ENCODE results near the gene ARHGEF10L. TPM values are rescaled to one million over a fixed set of nuclear protein-coding genes. Genes with fewer than 3 reads are reported as not detected.

The ARHGEF10L gene
- polyA plus RNA-seq, 1 donor: 85.1 TPM

- no CpG with 5 or more reads among the region's 5 CpGs for WGBS (ENCODE audit: insufficient coverage, low lambda C conversion rate)
- Histone ChIP-seq H3K27me3 (ENCODE audit: control insufficient read depth, insufficient read depth, low read length) (no peaks in the 10 kb centered on the region), H3K36me3 (ENCODE audit: control insufficient read depth, insufficient read depth, low read length) (peaks cover 93% of the 10 kb centered on the region), H3K4me1 (ENCODE audit: control insufficient read depth, insufficient read depth, low read length) (no peaks in the 10 kb centered on the region), H3K9me3 (ENCODE audit: control insufficient read depth, low read depth, low read length) (no peaks in the 10 kb centered on the region), H3K27ac (ENCODE audit: low read length) (no peak overlapping the region), H3K4me3 (ENCODE audit: low read length) (no peak overlapping the region)
- no peak for DNase-seq
Measured at GRCh38 chr1:17635276-17635675, 95.8 kb downstream of the ARHGEF10L start.

GRCh38 chr1:17635811-17636210, 96.3 kb downstream of the ARHGEF10L start:
- WGBS (ENCODE audit: insufficient coverage, low lambda C conversion rate): no CpG with 5 or more reads among the region's 9 CpGs
- Histone ChIP-seq H3K27ac (ENCODE audit: low read length) (no peak overlapping the region), H3K36me3 (ENCODE audit: control insufficient read depth, insufficient read depth, low read length) (peaks cover 93% of the 10 kb centered on the region), H3K27me3 (ENCODE audit: control insufficient read depth, insufficient read depth, low read length) (no peaks in the 10 kb centered on the region), H3K9me3 (ENCODE audit: control insufficient read depth, low read depth, low read length) (no peaks in the 10 kb centered on the region), H3K4me1 (ENCODE audit: control insufficient read depth, insufficient read depth, low read length) (no peaks in the 10 kb centered on the region), H3K4me3 (ENCODE audit: low read length) (no peak overlapping the region)
- DNase-seq: no peak

- no peak overlapping the region for H3K27ac ChIP-seq (ENCODE audit: low read length)
- WGBS (ENCODE audit: insufficient coverage, low lambda C conversion rate): no CpG with 5 or more reads among the region's 3 CpGs
- peaks cover 90% of the 10 kb centered on the region for H3K36me3 ChIP-seq (ENCODE audit: control insufficient read depth, insufficient read depth, low read length)
- no peak for DNase-seq
- no peaks in the 10 kb centered on the region for H3K9me3 ChIP-seq (ENCODE audit: control insufficient read depth, low read depth, low read length)
- H3K4me3 ChIP-seq (ENCODE audit: low read length): no peak overlapping the region
- H3K27me3 ChIP-seq (ENCODE audit: control insufficient read depth, insufficient read depth, low read length): no peaks in the 10 kb centered on the region
- H3K4me1 ChIP-seq (ENCODE audit: control insufficient read depth, insufficient read depth, low read length): no peaks in the 10 kb centered on the region
Measured at GRCh38 chr1:17636612-17637011, 97.1 kb downstream of the ARHGEF10L start.

- WGBS (ENCODE audit: insufficient coverage, low lambda C conversion rate): no CpG with 5 or more reads among the region's 4 CpGs
- DNase-seq: no peak
- no peak overlapping the region for H3K27ac ChIP-seq (ENCODE audit: low read length)
- H3K36me3 ChIP-seq (ENCODE audit: control insufficient read depth, insufficient read depth, low read length): peaks cover 90% of the 10 kb centered on the region
- H3K4me1 ChIP-seq (ENCODE audit: control insufficient read depth, insufficient read depth, low read length): no peaks in the 10 kb centered on the region
- no peaks in the 10 kb centered on the region for H3K27me3 ChIP-seq (ENCODE audit: control insufficient read depth, insufficient read depth, low read length)
- no peaks in the 10 kb centered on the region for H3K9me3 ChIP-seq (ENCODE audit: control insufficient read depth, low read depth, low read length)
- no peak overlapping the region for H3K4me3 ChIP-seq (ENCODE audit: low read length)
Measured at GRCh38 chr1:17637055-17637454, 97.6 kb downstream of the ARHGEF10L start.

- no peak overlapping the region for H3K27ac ChIP-seq (ENCODE audit: low read length)
- no CpG with 5 or more reads among the region's 14 CpGs for WGBS (ENCODE audit: insufficient coverage, low lambda C conversion rate)
Measured at GRCh38 chr1:17639703-17640340, 100.3 kb downstream of the ARHGEF10L start.

DNA sequence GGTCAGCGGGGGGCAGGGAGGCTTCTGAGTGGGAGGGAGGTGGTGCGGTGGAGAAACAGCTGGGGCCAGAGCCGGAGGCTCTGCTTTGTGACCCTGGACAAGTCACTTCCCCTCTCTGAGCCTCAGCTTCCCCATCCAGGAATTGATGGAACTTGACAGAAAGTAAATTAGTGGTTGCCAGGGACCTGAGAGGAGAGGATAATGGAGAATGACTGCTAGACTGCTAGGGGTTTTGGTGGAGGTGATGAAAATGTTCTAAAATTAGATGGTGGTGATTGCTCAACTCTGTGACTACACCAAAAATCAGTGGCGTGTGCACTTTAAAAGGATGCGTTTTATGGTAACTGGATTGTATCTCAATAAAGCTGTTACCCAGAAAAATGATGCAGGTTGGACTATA, 100.9 kb downstream of the ARHGEF10L start:
- WGBS (ENCODE audit: insufficient coverage, low lambda C conversion rate): 100% methylated on average over 1 of the region's 5 CpGs

More at GRCh38 chr1:17639703-17640340, 100.3 kb downstream of the ARHGEF10L start:
- H3K36me3 ChIP-seq (ENCODE audit: control insufficient read depth, insufficient read depth, low read length): peaks cover 90% of the 10 kb centered on the region
- H3K4me1 ChIP-seq (ENCODE audit: control insufficient read depth, insufficient read depth, low read length): no peaks in the 10 kb centered on the region
- DNase-seq: no peak
- H3K4me3 ChIP-seq (ENCODE audit: low read length): no peak overlapping the region
- H3K9me3 ChIP-seq (ENCODE audit: control insufficient read depth, low read depth, low read length): no peaks in the 10 kb centered on the region
- no peaks in the 10 kb centered on the region for H3K27me3 ChIP-seq (ENCODE audit: control insufficient read depth, insufficient read depth, low read length)

DNA sequence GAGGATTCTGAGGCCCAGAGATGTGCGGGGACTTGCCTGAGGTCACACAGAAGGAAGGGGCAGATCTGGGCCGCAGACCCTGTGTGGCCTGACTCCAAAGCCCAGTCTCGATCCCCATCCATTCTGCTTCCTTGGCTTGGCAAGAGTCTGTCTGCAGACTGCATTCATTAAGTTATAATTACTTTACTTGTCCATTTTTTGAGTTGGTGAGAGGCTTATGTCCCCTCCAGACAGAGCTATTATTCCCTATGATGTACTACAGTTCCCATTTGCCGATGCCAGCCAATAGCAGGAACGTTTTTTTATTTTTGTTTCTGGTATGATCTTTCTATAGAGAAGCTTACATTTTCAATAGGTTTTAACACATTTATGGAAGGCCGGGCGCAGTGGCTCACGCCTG, 101.5 kb downstream of the ARHGEF10L start:
- Histone ChIP-seq H3K4me3 (ENCODE audit: low read length) (no peak overlapping the region), H3K4me1 (ENCODE audit: control insufficient read depth, insufficient read depth, low read length) (no peaks in the 10 kb centered on the region), H3K27ac (ENCODE audit: low read length) (no peak overlapping the region), H3K27me3 (ENCODE audit: control insufficient read depth, insufficient read depth, low read length) (no peaks in the 10 kb centered on the region), H3K9me3 (ENCODE audit: control insufficient read depth, low read depth, low read length) (no peaks in the 10 kb centered on the region), H3K36me3 (ENCODE audit: control insufficient read depth, insufficient read depth, low read length) (peaks cover 90% of the 10 kb centered on the region)
- no peak for DNase-seq
- WGBS (ENCODE audit: insufficient coverage, low lambda C conversion rate): no CpG with 5 or more reads among the region's 8 CpGs

More for the DNA sequence above, 100.9 kb downstream of the ARHGEF10L start:
- H3K27me3 ChIP-seq (ENCODE audit: control insufficient read depth, insufficient read depth, low read length): no peaks in the 10 kb centered on the region
- no peak for DNase-seq
- H3K9me3 ChIP-seq (ENCODE audit: control insufficient read depth, low read depth, low read length): no peaks in the 10 kb centered on the region
- no peaks in the 10 kb centered on the region for H3K4me1 ChIP-seq (ENCODE audit: control insufficient read depth, insufficient read depth, low read length)
- H3K36me3 ChIP-seq (ENCODE audit: control insufficient read depth, insufficient read depth, low read length): peaks cover 90% of the 10 kb centered on the region
- no peak overlapping the region for H3K4me3 ChIP-seq (ENCODE audit: low read length)
- H3K27ac ChIP-seq (ENCODE audit: low read length): no peak overlapping the region

GRCh38 chr1:17642169-17642568, 102.7 kb downstream of the ARHGEF10L start:
- no CpG with 5 or more reads among the region's 5 CpGs for WGBS (ENCODE audit: insufficient coverage, low lambda C conversion rate)
- H3K36me3 ChIP-seq (ENCODE audit: control insufficient read depth, insufficient read depth, low read length): peaks cover 87% of the 10 kb centered on the region
- no peak overlapping the region for H3K4me3 ChIP-seq (ENCODE audit: low read length)
- H3K9me3 ChIP-seq (ENCODE audit: control insufficient read depth, low read depth, low read length): no peaks in the 10 kb centered on the region
- H3K4me1 ChIP-seq (ENCODE audit: control insufficient read depth, insufficient read depth, low read length): no peaks in the 10 kb centered on the region
- no peak overlapping the region for H3K27ac ChIP-seq (ENCODE audit: low read length)
- no peaks in the 10 kb centered on the region for H3K27me3 ChIP-seq (ENCODE audit: control insufficient read depth, insufficient read depth, low read length)
- DNase-seq: no peak

DNA sequence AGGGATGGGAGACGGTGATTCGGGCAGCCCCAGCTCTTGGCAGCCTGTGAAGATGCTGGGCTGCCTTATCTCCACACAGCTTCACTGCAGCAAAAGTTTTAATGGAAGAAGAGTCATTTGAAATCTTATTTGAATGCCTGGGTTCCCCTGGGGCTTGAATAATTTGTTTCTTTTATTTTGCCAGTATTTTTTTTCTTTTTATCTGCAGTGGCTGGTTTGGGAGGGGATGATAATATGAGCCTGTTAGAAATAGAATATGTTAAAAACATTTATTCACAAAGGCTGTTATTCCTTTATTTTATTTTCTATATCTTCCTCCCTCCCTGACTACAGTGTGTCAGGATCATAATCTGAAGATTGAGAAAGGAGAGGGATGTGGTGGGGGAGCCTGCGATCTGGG, 103.4 kb downstream of the ARHGEF10L start:
- no peaks in the 10 kb centered on the region for H3K27me3 ChIP-seq (ENCODE audit: control insufficient read depth, insufficient read depth, low read length)
- no peak for DNase-seq
- no peaks in the 10 kb centered on the region for H3K9me3 ChIP-seq (ENCODE audit: control insufficient read depth, low read depth, low read length)
- WGBS (ENCODE audit: insufficient coverage, low lambda C conversion rate): no CpG with 5 or more reads among the region's 3 CpGs
- no peak overlapping the region for H3K27ac ChIP-seq (ENCODE audit: low read length)
- H3K4me3 ChIP-seq (ENCODE audit: low read length): no peak overlapping the region
- no peaks in the 10 kb centered on the region for H3K4me1 ChIP-seq (ENCODE audit: control insufficient read depth, insufficient read depth, low read length)
- H3K36me3 ChIP-seq (ENCODE audit: control insufficient read depth, insufficient read depth, low read length): peaks cover 91% of the 10 kb centered on the region

GRCh38 chr1:17643861-17644703, 104.6 kb downstream of the ARHGEF10L start:
- DNase-seq: no peak
- H3K27me3 ChIP-seq (ENCODE audit: control insufficient read depth, insufficient read depth, low read length): no peaks in the 10 kb centered on the region
- no peak overlapping the region for H3K27ac ChIP-seq (ENCODE audit: low read length)
- H3K4me3 ChIP-seq (ENCODE audit: low read length): no peak overlapping the region
- H3K4me1 ChIP-seq (ENCODE audit: control insufficient read depth, insufficient read depth, low read length): no peaks in the 10 kb centered on the region
- H3K36me3 ChIP-seq (ENCODE audit: control insufficient read depth, insufficient read depth, low read length): peaks cover 91% of the 10 kb centered on the region
- H3K9me3 ChIP-seq (ENCODE audit: control insufficient read depth, low read depth, low read length): no peaks in the 10 kb centered on the region
- WGBS (ENCODE audit: insufficient coverage, low lambda C conversion rate): no CpG with 5 or more reads among the region's 14 CpGs
